Neural cell (in vitro differentiated cells): ENCODE results near the gene PPFIBP2. TPM values are rescaled to one million over a fixed set of nuclear protein-coding genes. Genes with fewer than 3 reads are reported as not detected.

Experiments
- H2AFZ ChIP-seq: fragments of 200-600, 300-800 bp; sonication (generic), shearing (Covaris generic); 2 replicates; pipeline ENCODE4 v1.6.0; 2014; ENCODE audit warnings: low read depth, mild to moderate bottlenecking, antibody characterized with exemption, low read length, moderate library complexity
- H3F3A ChIP-seq: fragments of 200-600 bp; shearing (Covaris generic); 2 replicates; pipeline ENCODE4 v1.6.1; 2016; ENCODE audit warnings: mild to moderate bottlenecking, moderate library complexity, mixed read lengths, antibody characterized with exemption, low read length; ENCODE audit not compliant: insufficient read depth, poor library complexity, severe bottlenecking
- H3K27ac ChIP-seq: fragments of 200-600, 300-800 bp; sonication (generic), shearing (Covaris generic); 2 replicates; pipeline ENCODE4 v1.5.1; 2014; ENCODE audit warnings: mild to moderate bottlenecking, low read length, moderate library complexity
- H3K27me3 ChIP-seq: fragments of 300-800, 200-600 bp; sonication (generic), shearing (Covaris generic); 2 replicates; pipeline ENCODE4 v1.6.0; 2014; ENCODE audit warnings: mild to moderate bottlenecking, low read depth, low read length, moderate library complexity; ENCODE audit not compliant: insufficient read depth
- H3K36me3 ChIP-seq: fragments of 300-800, 200-600 bp; sonication (generic), shearing (Covaris generic); 2 replicates; pipeline ENCODE4 v1.5.1; 2014; ENCODE audit warnings: mild to moderate bottlenecking, antibody characterized with exemption, low read length, moderate library complexity; ENCODE audit not compliant: insufficient read depth
- H3K4me2 ChIP-seq: fragments of 300-800, 200-600 bp; sonication (generic), shearing (Covaris generic); 2 replicates; pipeline ENCODE4 v1.6.0; 2014; ENCODE audit warnings: mild to moderate bottlenecking, low read length
- H3K4me3 ChIP-seq: fragments of 300-800, 200-600 bp; sonication (generic), shearing (Covaris generic); 2 replicates; pipeline ENCODE4 v1.5.1; 2014; ENCODE audit warnings: mild to moderate bottlenecking, low read length, moderate library complexity
- H3K79me2 ChIP-seq: fragments of 200-600 bp; shearing (Covaris generic); replicated peaks from 2 replicates; pipeline ENCODE4 v1.6.0; 2014; ENCODE audit warnings: mild to moderate bottlenecking, low read length, moderate library complexity; ENCODE audit not compliant: insufficient read depth
- H3K9ac ChIP-seq: fragments of 300-800, 200-600 bp; sonication (generic), shearing (Covaris generic); 2 replicates; pipeline ENCODE4 v1.6.1; 2016; ENCODE audit warnings: mild to moderate bottlenecking, low read length, mixed read lengths
- H3K9me2 ChIP-seq: fragments of 200-600 bp; shearing (Covaris generic); 2 replicates; pipeline ENCODE4 v1.6.1; 2016; ENCODE audit warnings: mild to moderate bottlenecking, low read length, mixed read lengths; ENCODE audit not compliant: insufficient read depth
- H3K9me3 ChIP-seq: fragments of 200-600, 300-800 bp; sonication (generic), shearing (Covaris generic); 2 replicates; pipeline ENCODE4 v1.6.1; 2016; ENCODE audit warnings: mild to moderate bottlenecking, mixed run types, low read length, moderate library complexity, mixed read lengths
- H4K20me1 ChIP-seq: fragments of 200-600 bp; shearing (Covaris generic); 2 replicates; pipeline ENCODE4 v1.6.1; 2016; ENCODE audit warnings: mild to moderate bottlenecking, mixed run types; ENCODE audit not compliant: insufficient read depth
- EP300 ChIP-seq: fragments of 450-650 bp; conservative IDR thresholded peaks from 2 replicates; pipeline ENCODE4 v1.6.1; 2014; ENCODE audit warnings: antibody characterized with exemption, mild to moderate bottlenecking, moderate library complexity; ENCODE audit not compliant: poor library complexity, severe bottlenecking
- EZH2 ChIP-seq: fragments of 200-600, 300-800 bp; shearing (Covaris generic), sonication (generic); IDR thresholded peaks from 2 replicates; pipeline ENCODE4 v1.6.1; 2014; ENCODE audit warnings: antibody characterized with exemption, low read length, borderline replicate concordance, mild to moderate bottlenecking; ENCODE audit not compliant: insufficient read depth, poor library complexity, severe bottlenecking
- MXI1 ChIP-seq: fragments of 450-650 bp; conservative IDR thresholded peaks from 2 replicates; pipeline ENCODE4 v1.6.1; 2014; ENCODE audit warnings: antibody characterized with exemption, mild to moderate bottlenecking; ENCODE audit not compliant: poor library complexity, severe bottlenecking
- POLR2AphosphoS5 ChIP-seq: IDR thresholded peaks from 2 replicates; pipeline ENCODE4 v1.6.1; 2012
- RAD21 ChIP-seq: fragments of 450-650 bp; conservative IDR thresholded peaks from 2 replicates; pipeline ENCODE4 v1.6.1; 2014; ENCODE audit warnings: antibody characterized with exemption, mild to moderate bottlenecking, moderate library complexity
- SMC3 ChIP-seq: fragments of 450-650 bp; conservative IDR thresholded peaks from 2 replicates; pipeline ENCODE4 v1.6.1; 2014; ENCODE audit warnings: antibody characterized with exemption, mild to moderate bottlenecking, moderate library complexity; ENCODE audit not compliant: poor library complexity
- TAF1 ChIP-seq: IDR thresholded peaks from 2 replicates; pipeline ENCODE4 v1.6.1; 2012; ENCODE audit warnings: low read depth
- polyA plus RNA-seq: library from polyadenylated mRNA; depleted of rRNA; stranded (reverse); fragments of >200 nt; gene quantifications from 2 replicates; pipeline ENCODE4 v1.2.3, GENCODE V29; 2014
- TF ChIP-seq, protein P1 (sequence below): IDR thresholded peaks from 2 replicates; pipeline ENCODE4 v1.6.1; 2012; ENCODE audit warnings: borderline replicate concordance
- TF ChIP-seq, protein P2 (sequence below): fragments of 450-650 bp; IDR thresholded peaks from 2 replicates; pipeline ENCODE4 v1.5.1; 2014; ENCODE audit warnings: antibody characterized with exemption, mild to moderate bottlenecking, moderate library complexity; ENCODE audit not compliant: poor library complexity, severe bottlenecking

Gene PPFIBP2
- polyA plus RNA-seq, 1 donor from 2014 or later = not detected

DNA sequence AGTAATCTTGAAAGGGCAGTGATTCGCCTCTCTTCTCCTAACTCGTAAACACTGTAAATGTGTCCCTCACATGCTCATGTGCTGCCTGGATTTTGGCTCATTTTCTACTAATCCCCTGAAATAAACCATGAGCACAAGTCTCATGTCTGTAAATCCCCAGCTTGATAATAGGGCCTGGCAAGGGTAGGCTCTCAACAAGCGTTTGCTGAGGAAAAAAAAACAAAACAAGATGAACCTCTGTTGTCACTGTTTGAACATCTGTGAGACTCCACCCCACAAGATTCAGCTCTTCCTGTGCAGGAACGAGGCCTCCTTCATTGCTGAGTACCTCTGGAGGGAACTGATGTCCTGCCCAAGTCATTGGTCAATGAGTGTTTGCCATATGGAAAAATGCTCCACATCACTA, 164.0 kb downstream of the PPFIBP2 start:
- Histone ChIP-seq H3K4me2 (no peak overlapping the region), H3K9me3 (no peaks in the 10 kb centered on the region), H3K9ac (no peak overlapping the region), H4K20me1 (no peaks in the 10 kb centered on the region), H3F3A (no peaks in the 10 kb centered on the region), H3K9me2 (no peaks in the 10 kb centered on the region), H3K27me3 (peaks cover 25% of the 10 kb centered on the region), H3K4me3 (no peak overlapping the region), H3K27ac (no peak overlapping the region), H3K36me3 (no peaks in the 10 kb centered on the region), H3K79me2 (no peaks in the 10 kb centered on the region), H2AFZ (no peak overlapping the region)
- no peak for TF ChIP-seq POLR2AphosphoS5
- no peak for TF ChIP-seq SMC3
- TF ChIP-seq MXI1 = no peak
- no peak for TF ChIP-seq EZH2
- no peak for TF ChIP-seq TAF1
- TF ChIP-seq RAD21 = no peak
- TF ChIP-seq, protein P1, sequence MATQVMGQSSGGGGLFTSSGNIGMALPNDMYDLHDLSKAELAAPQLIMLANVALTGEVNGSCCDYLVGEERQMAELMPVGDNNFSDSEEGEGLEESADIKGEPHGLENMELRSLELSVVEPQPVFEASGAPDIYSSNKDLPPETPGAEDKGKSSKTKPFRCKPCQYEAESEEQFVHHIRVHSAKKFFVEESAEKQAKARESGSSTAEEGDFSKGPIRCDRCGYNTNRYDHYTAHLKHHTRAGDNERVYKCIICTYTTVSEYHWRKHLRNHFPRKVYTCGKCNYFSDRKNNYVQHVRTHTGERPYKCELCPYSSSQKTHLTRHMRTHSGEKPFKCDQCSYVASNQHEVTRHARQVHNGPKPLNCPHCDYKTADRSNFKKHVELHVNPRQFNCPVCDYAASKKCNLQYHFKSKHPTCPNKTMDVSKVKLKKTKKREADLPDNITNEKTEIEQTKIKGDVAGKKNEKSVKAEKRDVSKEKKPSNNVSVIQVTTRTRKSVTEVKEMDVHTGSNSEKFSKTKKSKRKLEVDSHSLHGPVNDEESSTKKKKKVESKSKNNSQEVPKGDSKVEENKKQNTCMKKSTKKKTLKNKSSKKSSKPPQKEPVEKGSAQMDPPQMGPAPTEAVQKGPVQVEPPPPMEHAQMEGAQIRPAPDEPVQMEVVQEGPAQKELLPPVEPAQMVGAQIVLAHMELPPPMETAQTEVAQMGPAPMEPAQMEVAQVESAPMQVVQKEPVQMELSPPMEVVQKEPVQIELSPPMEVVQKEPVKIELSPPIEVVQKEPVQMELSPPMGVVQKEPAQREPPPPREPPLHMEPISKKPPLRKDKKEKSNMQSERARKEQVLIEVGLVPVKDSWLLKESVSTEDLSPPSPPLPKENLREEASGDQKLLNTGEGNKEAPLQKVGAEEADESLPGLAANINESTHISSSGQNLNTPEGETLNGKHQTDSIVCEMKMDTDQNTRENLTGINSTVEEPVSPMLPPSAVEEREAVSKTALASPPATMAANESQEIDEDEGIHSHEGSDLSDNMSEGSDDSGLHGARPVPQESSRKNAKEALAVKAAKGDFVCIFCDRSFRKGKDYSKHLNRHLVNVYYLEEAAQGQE = no peak
- TF ChIP-seq EP300 = no peak
- TF ChIP-seq, protein P2, sequence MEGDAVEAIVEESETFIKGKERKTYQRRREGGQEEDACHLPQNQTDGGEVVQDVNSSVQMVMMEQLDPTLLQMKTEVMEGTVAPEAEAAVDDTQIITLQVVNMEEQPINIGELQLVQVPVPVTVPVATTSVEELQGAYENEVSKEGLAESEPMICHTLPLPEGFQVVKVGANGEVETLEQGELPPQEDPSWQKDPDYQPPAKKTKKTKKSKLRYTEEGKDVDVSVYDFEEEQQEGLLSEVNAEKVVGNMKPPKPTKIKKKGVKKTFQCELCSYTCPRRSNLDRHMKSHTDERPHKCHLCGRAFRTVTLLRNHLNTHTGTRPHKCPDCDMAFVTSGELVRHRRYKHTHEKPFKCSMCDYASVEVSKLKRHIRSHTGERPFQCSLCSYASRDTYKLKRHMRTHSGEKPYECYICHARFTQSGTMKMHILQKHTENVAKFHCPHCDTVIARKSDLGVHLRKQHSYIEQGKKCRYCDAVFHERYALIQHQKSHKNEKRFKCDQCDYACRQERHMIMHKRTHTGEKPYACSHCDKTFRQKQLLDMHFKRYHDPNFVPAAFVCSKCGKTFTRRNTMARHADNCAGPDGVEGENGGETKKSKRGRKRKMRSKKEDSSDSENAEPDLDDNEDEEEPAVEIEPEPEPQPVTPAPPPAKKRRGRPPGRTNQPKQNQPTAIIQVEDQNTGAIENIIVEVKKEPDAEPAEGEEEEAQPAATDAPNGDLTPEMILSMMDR = no peak

DNA sequence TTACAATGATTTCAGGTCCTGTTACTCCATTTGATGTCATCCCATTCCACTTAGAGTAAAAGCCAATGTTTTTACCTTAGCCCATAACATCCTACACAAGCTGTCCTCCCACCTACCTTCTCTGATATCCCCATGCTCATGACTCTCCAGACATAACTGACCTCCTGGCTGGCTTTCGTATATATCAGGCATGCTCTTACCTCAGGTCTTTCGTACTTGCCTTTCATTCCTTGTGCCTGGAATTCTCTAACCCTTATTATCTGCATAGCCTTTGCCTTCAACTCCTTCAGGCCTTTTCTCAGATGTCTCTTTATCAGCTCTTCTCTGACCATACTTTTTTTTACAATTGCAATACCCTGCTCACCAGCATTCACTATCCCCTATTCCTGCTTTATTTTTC, 169.8 kb downstream of the PPFIBP2 start:
- no peaks in the 10 kb centered on the region for H3F3A ChIP-seq
- no peak overlapping the region for H3K9ac ChIP-seq
- no peaks in the 10 kb centered on the region for H3K9me2 ChIP-seq
- no peaks in the 10 kb centered on the region for H3K9me3 ChIP-seq
- H3K27me3 ChIP-seq = no peaks in the 10 kb centered on the region
- TF ChIP-seq SMC3 (no peak), RAD21 (no peak), TAF1 (no peak), EZH2 (no peak), MXI1 (no peak), EP300 (no peak), POLR2AphosphoS5 (no peak)
- TF ChIP-seq, protein P1 = no peak
- TF ChIP-seq, protein P2 = no peak
- H3K79me2 ChIP-seq = no peaks in the 10 kb centered on the region
- H2AFZ ChIP-seq = no peak overlapping the region
- no peak overlapping the region for H3K4me3 ChIP-seq
- no peak overlapping the region for H3K4me2 ChIP-seq
- no peaks in the 10 kb centered on the region for H4K20me1 ChIP-seq
- H3K27ac ChIP-seq = no peak overlapping the region
- H3K36me3 ChIP-seq = no peaks in the 10 kb centered on the region
